HT-29 (cell line): ENCODE results near the gene HOXB6. TPM values are rescaled to one million over a fixed set of nuclear protein-coding genes. Genes with fewer than 3 reads are reported as not detected.

Experiments used
- DNase-seq: peaks from one replicate; pipeline ENCODE4 v3.0.0-alpha.2; 2015; ENCODE audit warnings: low spot score
- total RNA-seq: library from RNA; depleted of rRNA; stranded (reverse); fragments of >200 nt; shearing (Covaris generic); gene quantifications from 2 replicates; pipeline ENCODE4 v1.2.3, GENCODE V29; 2014

The HOXB6 gene
- total RNA-seq, 1 experiment from 2014 or later: 160 TPM

DNA sequence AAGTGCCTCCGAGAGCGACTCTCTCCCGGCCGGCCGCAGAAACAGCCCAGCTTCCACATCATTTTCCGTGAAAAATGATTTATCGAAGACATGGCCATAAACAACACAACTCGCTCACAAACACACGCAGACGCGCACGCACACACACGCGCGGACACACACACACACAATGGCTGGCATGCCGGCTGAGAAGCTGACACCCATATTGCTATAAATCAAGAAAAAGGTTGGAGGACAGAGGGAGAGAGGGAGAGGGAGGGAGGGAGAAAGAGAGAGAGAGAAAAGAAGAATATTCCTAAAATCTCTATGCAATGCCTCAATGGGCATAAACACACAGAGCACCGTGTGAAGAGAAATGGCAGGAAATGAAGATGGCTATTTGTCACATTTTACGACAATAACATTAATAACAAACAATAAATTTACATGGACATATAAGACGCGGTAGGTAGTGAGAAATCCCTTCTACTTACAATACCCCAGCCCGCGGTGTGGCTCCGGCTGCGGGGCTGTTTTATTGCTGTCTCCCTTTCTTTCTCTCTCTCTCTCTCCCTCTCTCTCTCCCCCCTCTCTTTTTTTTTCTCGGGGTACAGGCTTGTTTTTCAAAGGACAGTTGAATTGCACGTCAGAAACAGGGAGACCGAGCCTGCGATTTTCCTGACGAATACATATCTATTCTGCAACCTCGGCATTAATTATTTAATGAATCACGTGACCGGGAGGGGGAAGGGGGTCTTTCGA lies 36.1 kb downstream of the HOXB6 start:
- DNase-seq: peak; percentile 60

DNA sequence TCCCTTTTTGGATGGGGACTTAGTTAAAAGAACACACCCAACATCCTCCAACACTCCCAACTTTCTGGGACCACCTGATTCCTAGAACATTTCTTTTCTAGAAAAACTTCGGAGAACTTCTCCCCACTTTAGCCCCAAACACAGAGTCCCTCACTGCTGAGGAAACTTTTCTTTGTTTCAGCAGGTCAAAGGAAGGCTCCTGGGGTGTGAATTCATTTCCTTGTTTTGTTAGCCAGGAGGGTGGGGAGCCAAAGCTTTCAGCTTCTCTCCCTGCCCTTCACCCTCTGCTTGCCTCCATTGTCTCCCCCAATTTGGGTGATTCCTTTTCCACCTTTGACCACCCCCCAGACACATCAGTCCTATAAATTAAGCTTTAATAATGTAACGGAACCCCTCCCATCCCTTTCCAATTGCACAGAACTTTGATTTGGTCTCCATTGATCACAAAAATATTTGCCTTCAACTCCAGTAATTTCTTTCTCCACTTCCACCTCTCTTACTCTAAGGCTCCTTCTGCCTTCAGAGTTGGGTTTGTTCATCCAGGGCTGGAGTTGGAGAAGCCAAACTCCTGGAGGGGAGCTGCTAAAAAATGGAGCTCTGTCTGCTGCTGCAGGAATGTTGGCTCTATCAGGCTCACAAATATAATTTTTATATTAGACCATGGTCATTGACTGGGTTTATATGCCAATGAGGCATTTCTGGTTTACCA lies 37.0 kb downstream of the HOXB6 start:
- peak; percentile 71 for DNase-seq

DNA sequence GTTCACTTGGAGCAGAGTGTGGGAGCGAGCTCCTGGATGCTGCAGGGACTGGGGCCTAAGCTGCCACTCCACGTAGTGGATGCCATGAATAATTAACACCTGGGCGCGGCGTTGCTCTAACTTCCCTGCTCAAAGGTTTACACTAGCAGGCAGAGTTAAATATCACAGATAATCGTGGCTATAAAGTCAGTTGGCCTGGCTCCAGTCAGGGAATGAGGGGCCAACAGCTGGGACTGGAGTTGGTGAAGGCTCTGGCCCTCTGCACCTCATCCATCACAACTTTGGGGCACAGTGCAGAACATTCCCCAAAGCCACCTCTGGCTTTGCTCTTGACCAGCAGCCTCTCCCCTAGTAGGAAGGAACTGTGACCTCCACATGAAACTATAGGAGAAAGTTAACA lies 37.6 kb downstream of the HOXB6 start:
- DNase-seq: peak; percentile 89

DNA sequence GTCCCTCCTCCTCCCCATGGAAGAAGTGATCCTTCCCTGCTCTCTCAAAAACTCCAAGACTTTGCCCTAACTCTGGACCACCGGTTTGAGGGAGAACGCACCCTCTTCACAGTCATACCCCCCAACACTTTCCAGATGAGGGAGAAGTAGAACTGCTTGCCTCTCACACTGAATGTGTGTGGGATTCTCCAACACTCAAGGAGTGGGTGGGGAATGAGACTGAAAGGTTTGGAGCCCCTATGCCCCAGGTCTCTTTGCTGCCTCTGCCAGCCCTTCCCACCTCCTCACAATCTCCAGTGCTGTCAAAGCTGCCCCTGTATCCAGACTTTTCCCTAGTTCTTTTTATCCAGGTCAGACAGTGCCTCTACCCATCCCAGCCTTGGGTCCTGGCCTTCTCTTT lies 38.1 kb downstream of the HOXB6 start:
- DNase-seq: no peak

DNA sequence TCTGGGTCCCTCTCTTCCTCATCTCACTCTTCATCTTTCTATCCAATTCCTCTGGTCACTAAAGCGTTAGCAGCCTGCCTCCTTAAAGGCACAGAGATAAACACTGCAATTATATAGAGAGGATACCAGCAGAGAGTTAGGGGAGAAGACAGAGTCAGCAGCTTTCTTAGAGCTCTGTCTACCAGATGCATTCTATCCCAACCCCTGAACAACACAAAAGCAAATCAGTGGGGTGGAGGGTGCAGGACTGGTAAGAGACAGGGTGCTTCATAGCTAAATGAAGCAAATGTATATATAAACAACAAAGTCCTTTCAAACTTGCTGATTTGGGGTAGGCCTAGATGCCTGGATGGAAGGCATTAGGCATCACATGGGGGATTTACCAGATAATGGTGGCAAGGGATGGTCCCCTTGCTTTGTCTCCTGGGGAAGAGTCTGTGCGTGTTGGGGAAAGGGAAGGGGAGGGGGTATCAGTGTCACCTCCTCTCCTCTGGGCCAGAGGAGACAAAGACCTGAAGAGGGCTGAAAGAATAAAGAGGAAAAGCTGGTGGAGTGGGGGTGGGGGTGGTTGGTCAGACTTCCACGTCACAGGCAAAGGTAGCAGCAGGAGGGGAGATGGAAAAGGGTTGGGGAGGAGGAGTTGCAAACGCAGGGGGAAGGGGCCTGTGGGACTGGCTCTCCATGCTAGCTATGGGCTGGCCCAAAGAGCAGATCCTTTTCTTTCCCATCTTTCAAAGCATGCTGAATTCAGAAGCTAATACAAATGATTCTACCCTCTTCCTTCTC lies 38.7 kb downstream of the HOXB6 start:
- no peak for DNase-seq

DNA sequence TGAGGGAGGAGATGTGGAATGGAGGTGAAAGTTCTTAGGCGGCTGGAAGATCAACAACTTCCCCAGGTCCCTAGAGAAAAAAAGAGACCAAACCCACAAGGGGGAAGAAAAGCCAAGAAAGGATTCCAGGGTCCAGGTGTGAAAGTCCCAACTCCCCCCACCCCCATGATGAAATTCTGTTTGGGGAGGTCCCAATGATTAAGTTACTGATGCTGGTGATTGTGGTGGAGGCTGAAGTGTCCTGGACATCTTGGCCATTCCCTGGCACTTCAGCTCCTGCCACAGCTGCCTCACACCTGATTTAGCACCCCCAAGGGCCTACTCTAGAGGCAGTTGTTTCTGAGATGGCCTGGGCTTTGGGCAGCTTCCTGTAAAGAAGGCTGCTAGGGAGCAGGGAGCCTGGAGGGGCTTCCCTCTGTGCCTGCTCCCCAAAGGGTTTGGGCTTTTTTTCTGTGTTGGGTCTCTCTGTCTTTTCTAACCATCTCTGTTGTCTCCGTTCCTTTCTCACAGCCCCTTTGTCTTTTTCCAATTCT lies 39.7 kb downstream of the HOXB6 start:
- DNase-seq: peak; percentile 62

DNA sequence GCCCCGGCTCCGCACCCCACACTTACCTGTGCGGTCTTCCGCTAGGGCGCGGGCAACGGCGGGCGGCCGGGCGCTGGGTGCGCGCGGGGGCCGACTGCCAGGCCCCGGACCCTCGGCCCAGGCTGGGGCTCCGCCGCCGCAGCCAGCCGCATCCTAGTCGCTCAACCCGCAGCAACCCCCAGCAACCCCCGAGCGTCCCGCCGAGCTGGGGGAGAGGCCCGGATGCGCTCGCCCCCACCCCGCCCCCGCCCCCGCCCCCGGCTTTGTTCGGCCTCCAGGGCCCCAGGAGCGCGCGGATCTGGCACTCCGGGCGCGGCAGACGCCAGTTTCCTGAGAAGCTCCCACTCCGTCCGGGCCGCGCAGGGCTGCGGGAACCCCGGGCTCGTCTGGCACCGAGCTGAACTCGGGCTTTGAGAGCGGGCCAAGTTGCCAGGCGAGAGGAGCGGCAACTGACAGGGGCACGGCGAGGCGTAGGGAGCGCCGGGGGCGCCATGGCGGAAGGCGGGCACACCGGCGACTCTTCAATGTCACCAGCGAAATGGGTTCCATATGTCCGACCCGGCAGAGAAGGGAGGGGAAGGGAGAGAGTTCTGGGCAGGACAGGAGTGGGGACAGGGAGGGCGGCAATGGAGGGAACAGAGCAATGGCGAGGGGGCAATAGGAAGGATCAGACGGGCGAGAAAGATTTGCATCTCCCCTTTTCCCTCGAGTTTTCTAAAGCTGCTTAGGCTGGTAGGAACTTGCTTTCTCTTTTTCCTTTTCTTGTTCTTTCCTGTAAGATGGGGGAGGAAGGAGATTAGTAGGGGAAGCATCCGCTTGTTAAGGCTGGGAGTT lies 40.4 kb downstream of the HOXB6 start:
- DNase-seq: no peak

DNA sequence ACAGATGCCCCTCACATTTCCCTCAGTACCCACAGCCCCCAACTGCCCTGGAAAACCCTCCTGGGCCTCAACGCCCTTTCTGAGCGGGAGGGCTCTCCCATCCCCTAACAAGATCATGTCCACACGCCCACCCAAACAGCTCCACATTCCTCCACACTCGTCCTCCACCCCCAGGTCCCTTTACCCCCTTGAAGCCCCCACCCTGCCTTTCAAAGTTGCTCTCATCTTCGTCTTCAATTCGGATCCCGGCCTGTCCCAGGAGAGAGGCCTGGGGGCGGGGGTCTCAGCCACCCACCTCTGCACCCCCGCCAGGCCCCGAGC lies 41.0 kb downstream of the HOXB6 start:
- no peak for DNase-seq

DNA sequence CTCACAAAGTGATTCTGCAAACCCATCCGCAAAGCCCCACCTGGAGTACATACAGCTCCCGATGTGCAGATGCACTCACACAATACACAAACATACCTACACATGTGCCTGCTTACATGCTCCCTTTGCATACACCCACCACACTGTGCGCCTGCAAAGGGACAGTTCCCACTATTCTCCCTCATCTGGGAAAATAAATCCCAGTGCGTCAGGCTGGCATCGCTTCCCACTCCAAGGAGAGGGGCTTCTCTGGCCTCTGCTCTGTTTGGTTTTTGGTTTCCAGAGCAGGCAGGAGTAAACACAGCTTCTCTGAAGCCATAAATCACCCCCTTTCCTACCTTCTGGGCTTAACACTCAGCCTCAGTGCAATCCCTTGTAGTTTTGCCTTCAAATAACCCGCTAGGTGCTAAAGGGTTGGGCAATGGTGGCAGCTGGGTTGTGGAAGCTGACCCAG lies 41.4 kb downstream of the HOXB6 start:
- DNase-seq: peak; percentile 55

DNA sequence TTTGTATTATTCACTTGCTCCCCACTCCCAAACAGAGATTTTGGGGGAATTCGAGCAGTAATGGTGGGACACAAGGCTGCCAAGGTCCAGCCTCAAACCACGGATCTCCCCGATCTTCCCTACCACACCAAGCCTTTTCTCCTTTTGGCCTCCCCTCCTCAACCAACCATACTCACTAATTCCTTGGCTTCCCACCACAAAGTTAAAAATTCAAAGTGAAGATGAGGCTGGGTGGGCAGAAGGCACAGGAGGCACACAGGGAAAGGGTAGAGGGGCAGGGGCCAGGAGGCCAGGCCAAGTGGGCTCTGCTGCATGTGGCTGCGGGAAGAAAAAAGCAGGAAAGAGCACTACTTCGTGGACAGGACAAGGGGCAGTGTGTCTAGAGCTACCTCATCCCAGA lies 41.9 kb downstream of the HOXB6 start:
- no peak for DNase-seq

DNA sequence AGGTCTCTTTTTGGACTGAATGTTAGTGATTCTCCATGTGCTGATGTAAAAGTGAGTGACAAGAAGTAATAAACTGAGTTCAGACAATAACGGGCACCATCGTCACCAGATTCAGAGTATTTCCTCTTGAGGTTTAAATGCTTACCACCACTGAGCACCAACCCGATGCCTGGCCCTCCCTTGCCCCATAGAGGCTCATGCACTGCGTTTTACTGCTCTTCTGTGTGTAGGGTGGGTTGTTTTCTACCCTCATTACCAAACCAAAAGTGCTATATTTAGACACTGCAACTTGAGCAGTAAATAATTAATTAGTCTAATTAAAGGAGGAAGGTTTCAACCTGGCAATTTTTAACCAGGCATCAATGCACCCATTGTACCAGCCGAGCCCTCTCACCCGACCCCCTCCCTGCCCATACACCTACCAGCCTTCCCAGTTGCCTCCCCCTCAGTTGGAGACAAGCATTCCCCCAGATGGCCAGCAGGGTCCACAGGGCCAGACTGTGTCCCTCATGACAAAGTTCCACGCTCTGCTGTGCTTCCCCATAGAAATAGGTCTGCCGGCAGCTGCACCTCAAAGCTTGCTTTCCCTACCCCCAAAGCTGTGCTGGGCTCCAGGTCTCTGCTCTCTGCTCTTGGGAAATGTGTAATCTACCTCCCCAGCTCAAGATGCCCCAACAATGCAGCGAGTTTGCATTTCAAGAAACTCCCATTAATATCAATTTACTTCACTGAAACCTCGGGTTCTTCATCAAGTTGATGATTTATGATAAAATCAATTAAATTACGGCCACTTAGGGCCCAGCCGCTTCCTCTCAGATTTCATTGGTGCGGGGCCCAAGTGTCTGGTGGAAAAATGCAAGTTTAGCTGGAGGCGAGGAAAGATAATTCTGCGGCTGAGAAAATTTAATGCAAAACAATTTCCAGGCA lies 42.6 kb downstream of the HOXB6 start:
- DNase-seq: peak; percentile 94

DNA sequence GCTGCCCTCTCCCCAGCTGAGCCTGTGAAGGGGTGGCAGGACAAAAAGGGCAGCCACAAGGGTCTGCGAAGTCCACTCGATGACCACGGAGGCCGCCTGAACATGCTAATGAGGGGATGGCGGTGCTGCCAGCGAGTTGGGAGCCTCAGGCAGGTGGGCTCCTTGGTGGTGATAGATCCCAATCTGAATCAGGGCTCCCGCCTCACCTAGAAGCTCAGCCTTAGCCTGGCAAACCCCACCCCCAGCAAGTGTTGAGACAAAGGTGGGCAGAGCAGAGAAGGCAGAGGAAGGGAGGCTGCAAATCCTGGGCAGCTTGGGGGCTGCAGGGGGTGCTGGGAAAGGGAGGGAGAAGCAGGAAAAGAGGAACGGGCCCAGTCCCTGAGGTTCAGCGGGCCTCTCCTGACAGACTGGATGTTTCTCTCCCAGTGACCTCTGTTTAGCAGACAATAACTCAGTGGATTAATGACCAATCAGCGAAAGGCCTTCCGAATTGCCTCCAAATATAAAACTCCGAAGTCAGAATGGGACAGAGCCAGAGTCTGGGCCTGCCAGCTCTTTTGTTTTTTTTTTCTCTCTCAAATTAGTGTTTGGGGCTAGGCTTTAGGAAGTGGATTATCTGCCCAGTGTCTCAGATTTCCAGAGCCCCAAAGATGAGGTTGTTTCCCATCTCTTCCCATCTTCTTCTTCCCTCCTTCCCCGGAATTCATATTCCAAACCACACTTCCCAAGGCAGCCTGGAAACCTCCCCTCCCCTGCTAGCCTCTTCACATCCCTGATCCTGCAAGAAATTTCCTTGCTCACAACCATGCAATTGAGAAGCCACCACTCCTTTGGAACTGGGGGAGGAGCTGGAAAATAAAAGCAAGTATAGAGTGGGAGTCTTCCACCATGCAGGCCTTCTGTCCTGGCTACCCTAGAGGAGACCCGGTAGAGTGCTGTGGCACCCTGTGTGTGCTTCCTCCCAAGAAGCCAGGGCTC lies 44.7 kb downstream of the HOXB6 start:
- peak; percentile 25 for DNase-seq

DNA sequence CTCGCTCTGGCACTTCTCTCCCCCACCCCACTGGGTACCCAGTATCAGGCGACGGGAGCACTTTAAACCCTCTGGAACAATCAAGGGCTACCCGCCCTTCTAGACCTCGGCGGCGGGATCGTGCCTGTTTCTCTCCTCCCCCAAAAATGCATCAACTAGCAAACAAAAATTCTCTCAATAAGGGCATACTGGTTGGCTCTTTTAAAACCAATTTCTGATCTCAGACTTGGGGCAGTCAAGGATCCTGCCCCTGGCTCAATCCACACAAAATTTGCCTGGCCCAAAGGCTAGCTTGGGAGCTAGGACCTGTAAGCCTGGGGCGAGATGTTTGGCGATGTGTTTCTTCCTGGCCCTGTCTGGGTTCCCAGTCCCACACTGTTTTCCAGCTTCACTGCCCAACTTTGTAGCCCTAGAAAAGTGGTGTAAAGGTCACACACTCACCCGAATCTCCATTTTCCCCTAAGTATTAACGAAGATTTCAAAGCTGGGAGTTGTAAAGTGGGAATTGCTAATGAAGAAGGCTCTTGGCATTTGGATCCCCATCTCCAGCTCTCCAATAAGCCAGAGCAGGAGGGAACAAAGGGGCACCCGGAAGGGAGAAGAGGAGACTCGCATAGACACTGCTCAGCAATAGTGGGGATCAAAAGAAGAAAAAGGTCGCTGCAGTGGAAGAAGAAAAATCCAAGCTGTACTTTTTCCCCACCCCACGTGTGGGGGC lies 45.5 kb downstream of the HOXB6 start:
- peak; percentile 39 for DNase-seq

DNA sequence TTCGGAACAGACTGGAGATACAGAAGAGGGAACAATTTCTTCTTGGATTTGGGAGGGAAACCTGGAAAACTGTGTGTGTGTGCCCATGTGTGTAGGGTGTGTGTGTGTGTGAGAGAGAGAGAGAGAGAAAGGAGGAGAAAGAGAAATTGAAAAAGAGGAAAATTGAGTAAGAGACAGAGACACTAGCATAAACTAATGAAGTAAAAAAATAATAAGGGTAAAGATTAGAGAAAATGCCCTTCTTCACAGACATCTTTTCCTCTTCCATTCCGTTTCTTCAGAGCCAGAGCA lies 46.0 kb downstream of the HOXB6 start:
- peak; percentile 9 for DNase-seq

DNA sequence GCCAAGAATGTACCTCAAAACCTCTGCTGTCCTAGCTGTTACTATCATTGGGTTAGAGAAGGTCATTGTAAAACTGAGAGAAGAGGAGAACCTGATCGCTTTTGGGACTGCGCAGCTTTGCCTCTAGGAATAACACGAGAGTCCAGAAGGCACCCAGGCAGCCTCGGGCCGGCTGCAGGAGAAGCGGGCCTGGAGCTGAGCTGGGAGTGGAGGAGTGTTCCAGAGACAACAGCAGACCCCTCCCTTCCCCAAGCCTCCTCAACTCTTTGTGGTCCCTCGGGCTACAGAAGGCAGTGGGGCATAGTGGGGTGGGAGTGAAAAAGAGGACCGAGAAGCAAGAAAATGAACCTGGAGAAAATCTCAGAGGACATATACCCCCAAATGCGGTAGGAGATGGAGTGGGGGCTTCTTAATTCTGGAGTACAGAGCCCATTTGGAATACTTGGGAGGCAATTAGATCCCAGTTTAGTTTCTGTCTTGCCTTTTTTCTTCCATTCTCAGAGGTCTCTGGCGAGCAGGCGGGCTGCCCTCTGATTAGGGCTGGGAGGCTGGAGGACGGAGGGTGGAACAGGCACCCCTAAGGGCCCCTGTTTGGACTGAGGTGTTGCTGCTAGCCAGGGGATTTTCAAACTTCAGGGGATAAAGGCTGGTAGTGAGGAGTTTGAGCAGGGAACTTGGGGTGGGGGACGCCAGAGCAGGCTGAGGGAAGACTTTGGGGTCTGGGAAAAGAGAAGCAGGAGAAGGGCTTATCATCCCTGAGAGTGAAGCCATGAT lies 46.5 kb downstream of the HOXB6 start:
- DNase-seq: no peak

DNA sequence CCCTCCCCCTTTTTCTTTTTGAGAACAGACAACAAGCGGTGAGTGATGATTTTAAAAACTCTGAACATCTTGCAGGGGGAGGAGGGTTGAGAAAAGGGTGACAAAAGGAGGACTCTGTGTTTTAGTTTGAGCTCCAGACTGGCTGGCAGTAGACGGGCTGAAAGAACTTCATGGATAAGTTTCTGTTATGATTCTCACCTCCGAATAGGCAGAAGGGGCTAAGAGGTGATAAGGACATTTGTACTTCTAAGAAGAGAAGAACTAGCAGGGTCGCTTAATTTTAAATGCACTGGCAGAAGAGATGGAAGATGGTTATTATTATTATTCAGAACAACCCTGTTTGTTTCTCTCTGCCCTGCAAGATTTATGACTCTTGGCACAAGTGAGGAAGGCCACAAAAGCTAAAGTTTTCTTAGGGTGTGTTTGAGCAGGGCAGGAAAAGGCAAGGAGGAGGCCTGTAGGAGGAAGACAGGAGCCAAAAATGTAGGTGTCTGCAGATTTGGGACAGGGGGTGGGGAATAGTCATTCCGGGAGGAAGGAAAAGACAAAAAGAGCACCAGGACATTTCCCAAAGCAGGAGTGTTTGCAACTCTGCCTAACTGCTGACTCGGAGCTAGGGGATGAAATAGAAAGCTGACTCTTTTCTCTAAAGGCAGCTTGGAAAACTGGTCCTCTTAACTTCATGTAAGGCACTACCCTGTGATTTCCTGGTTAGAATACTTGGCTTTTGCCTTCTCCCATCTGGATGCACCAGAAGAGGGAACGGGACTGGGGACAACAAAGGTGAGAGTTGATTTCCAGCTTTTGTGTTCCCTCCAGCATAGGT lies 48.0 kb downstream of the HOXB6 start:
- peak; percentile 59 for DNase-seq

DNA sequence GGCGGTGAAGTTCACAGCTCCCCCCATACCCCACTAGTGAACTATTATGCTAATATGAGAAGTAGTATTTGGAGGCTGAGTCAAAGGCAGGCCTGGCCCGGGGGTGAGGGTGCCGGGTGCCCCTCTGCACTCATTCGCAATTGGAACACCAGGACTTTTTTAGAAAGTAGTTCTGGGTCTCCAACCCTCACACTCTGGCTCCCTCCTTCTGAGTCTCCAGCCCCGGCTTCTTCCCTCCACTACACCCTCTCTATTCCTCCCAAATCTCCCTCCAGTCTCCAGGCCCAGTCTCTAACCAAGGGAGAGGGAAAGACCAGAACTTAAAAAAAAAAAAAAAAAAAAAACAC lies 48.6 kb downstream of the HOXB6 start:
- no peak for DNase-seq
